SK-N-SH (cell line): ENCODE results near the gene PVRIG. TPM values are rescaled to one million over a fixed set of nuclear protein-coding genes. Genes with fewer than 3 reads are reported as not detected.

ENCODE experiments used
- CTCF ChIA-PET: fragments of 300-600, 350-600 bp; formaldehyde crosslinking; extraction: SDS; loops from one replicate; lab custom pipeline; 2021; lab: Yijun Ruan, JAX
- POLR2A ChIA-PET: fragments of 350-600 bp; sonication (Branson Sonifier 250); formaldehyde crosslinking; extraction: SDS; loops from one replicate; lab custom pipeline; 2020; ENCODE audit warnings: antibody characterized with exemption, inconsistent platforms; lab: Yijun Ruan, JAX
- DNase-seq: peaks from one replicate; pipeline ENCODE4 v3.0.0; 2012
- H2AFZ ChIP-seq: fragments of 200-600 bp; sonication (generic); 2 replicates; pipeline ENCODE4 v1.8.1; 2016; ENCODE audit warnings: antibody characterized with exemption, mild to moderate bottlenecking, low read depth
- H3F3A ChIP-seq: fragments of 200-600 bp; sonication (generic); replicated peaks from 2 replicates; pipeline ENCODE3; 2016; ENCODE audit warnings: antibody characterized with exemption, mild to moderate bottlenecking; ENCODE audit not compliant: insufficient read depth
- H3K27ac ChIP-seq, 2 experiments: fragments of 200-500 bp in 1 of 2; fragments of 200-600 bp in 1 of 2; sonication (Bioruptor generic) in 1 of 2; sonication (generic), shearing (Covaris generic) in 1 of 2; 2 replicates each; pipeline versions ENCODE4 v1.5.1 to v1.6.1; 2014 to 2016; ENCODE audit warnings: low read depth in 2 of 2, inconsistent platforms in 1 of 2, low read length in 1 of 2, mild to moderate bottlenecking in 1 of 2, mixed read lengths in 1 of 2
- H3K27me3 ChIP-seq: fragments of 200-600 bp; sonication (generic), shearing (Covaris generic); 2 replicates; pipeline ENCODE4 v1.6.1; 2016; ENCODE audit warnings: mixed run types; ENCODE audit not compliant: insufficient read depth
- H3K36me3 ChIP-seq, 2 experiments: fragments of 200-500 bp in 1 of 2; fragments of 200-600 bp in 1 of 2; sonication (Bioruptor generic) in 1 of 2; sonication (generic) in 1 of 2; replicated peaks in 1 of 2; 2 replicates each; pipeline versions ENCODE3 to v1.5.1; 2014 to 2016; ENCODE audit warnings: low read length in 1 of 2, mild to moderate bottlenecking in 1 of 2; ENCODE audit not compliant: insufficient read depth in 2 of 2, control insufficient read depth in 1 of 2
- H3K4me1 ChIP-seq, 2 experiments: fragments of 200-500 bp in 1 of 2; fragments of 200-600 bp in 1 of 2; sonication (Bioruptor generic) in 1 of 2; sonication (generic), shearing (Covaris generic) in 1 of 2; 2 replicates each; pipeline versions ENCODE4 v1.5.1 to v1.6.1; 2014 to 2016; ENCODE audit warnings: low read depth in 1 of 2, low read length in 1 of 2, mixed run types in 1 of 2; ENCODE audit not compliant: insufficient read depth in 2 of 2, control insufficient read depth in 1 of 2
- H3K4me2 ChIP-seq: fragments of 200-600 bp; sonication (generic), shearing (Covaris generic); 2 replicates; pipeline ENCODE4 v1.6.1; 2017; ENCODE audit warnings: mixed run types
- H3K4me3 ChIP-seq, 2 experiments: fragments of 200-500 bp in 1 of 2; fragments of 200-600 bp in 1 of 2; sonication (Bioruptor generic) in 1 of 2; sonication (generic), shearing (Covaris generic) in 1 of 2; 2 replicates each; pipeline versions ENCODE4 v1.5.1 to v1.8.1; 2014 to 2016; ENCODE audit warnings: low read depth in 2 of 2, inconsistent platforms in 1 of 2, low read length in 1 of 2, mild to moderate bottlenecking in 1 of 2, mixed read lengths in 1 of 2, moderate library complexity in 1 of 2
- H3K79me2 ChIP-seq: fragments of 200-600 bp; sonication (generic); 2 replicates; pipeline ENCODE4 v1.8.1; 2017; ENCODE audit warnings: mild to moderate bottlenecking; ENCODE audit not compliant: insufficient read depth
- H3K9ac ChIP-seq: fragments of 200-600 bp; sonication (generic); 2 replicates; pipeline ENCODE4 v1.6.1; 2017; ENCODE audit warnings: mixed run types
- H3K9me2 ChIP-seq: fragments of 200-600 bp; sonication (generic); 2 replicates; pipeline ENCODE4 v1.6.1; 2017; ENCODE audit warnings: mixed run types
- H3K9me3 ChIP-seq: fragments of 200-600 bp; sonication (generic); 2 replicates; pipeline ENCODE4 v1.6.1; 2017; ENCODE audit warnings: mixed run types, mild to moderate bottlenecking, moderate library complexity
- H4K20me1 ChIP-seq: fragments of 200-600 bp; sonication (generic); 2 replicates; pipeline ENCODE4 v1.6.1; 2017; ENCODE audit warnings: mild to moderate bottlenecking, mixed run types; ENCODE audit not compliant: insufficient read depth
- CHD2 ChIP-seq: fragments of 150-350 bp; IDR thresholded peaks from 2 replicates; pipeline ENCODE4 v1.6.1; 2018; ENCODE audit warnings: low read length; ENCODE audit not compliant: partially characterized antibody
- ELF1 ChIP-seq: IDR thresholded peaks from 2 replicates; pipeline ENCODE4 v1.4.0; 2012
- EP300 ChIP-seq, 2 experiments: IDR thresholded peaks; 2 replicates each; pipeline versions ENCODE4 v1.4.0 to v1.6.1; 2012; ENCODE audit warnings: borderline replicate concordance in 1 of 2, low read depth in 1 of 2, low read length in 1 of 2
- EZH2phosphoT487 ChIP-seq: fragments of 200-600 bp; sonication (generic); IDR thresholded peaks from 2 replicates; pipeline ENCODE4 v1.6.1; 2017; ENCODE audit warnings: low read depth, mixed run types, mild to moderate bottlenecking, antibody characterized with exemption, moderate library complexity, borderline replicate concordance
- FOSL2 ChIP-seq: IDR thresholded peaks from 2 replicates; pipeline ENCODE4 v1.4.0; 2012; ENCODE audit warnings: low read depth, mild to moderate bottlenecking, moderate library complexity, borderline replicate concordance
- FOXJ3 ChIP-seq: sonication (generic); formaldehyde crosslinking; IDR thresholded peaks from 2 replicates; pipeline ENCODE4 v1.5.1; 2020; ENCODE audit warnings: mild to moderate bottlenecking, missing genetic modification reagents
- FOXM1 ChIP-seq: IDR thresholded peaks from 2 replicates; pipeline ENCODE4 v1.4.0; 2012; ENCODE audit warnings: low read depth, mild to moderate bottlenecking
- GATA2 ChIP-seq: sonication (generic); formaldehyde crosslinking; IDR thresholded peaks from 2 replicates; pipeline ENCODE4 v1.5.0; 2020; ENCODE audit warnings: mild to moderate bottlenecking, missing genetic modification reagents
- IRF3 ChIP-seq: fragments of 150-350 bp; IDR thresholded peaks from 2 replicates; pipeline ENCODE4 v1.6.1; 2016; ENCODE audit warnings: mild to moderate bottlenecking, low read depth, low read length
- JUND ChIP-seq: IDR thresholded peaks from 2 replicates; pipeline ENCODE4 v1.4.0; 2012
- MAX ChIP-seq: IDR thresholded peaks from 2 replicates; pipeline ENCODE4 v1.4.0; 2012; ENCODE audit warnings: low read depth
- MXI1 ChIP-seq: IDR thresholded peaks from 2 replicates; pipeline ENCODE4 v1.6.1; 2012; ENCODE audit warnings: mild to moderate bottlenecking, low read depth, low read length, improper control_type of control experiment
- NRF1 ChIP-seq: IDR thresholded peaks from 2 replicates; pipeline ENCODE4 v1.6.1; 2012; ENCODE audit warnings: low read depth, mild to moderate bottlenecking, low read length
- PBX3 ChIP-seq: IDR thresholded peaks from 2 replicates; pipeline ENCODE4; 2012
- RXRA ChIP-seq: IDR thresholded peaks from 2 replicates; pipeline ENCODE4 v1.4.0; 2012; ENCODE audit warnings: low read depth, mild to moderate bottlenecking, borderline replicate concordance
- SIN3A ChIP-seq: IDR thresholded peaks from 2 replicates; pipeline ENCODE4 v1.6.1; 2012; ENCODE audit warnings: low read depth, mild to moderate bottlenecking, low read length, moderate library complexity, borderline replicate concordance
- SMC3 ChIP-seq: IDR thresholded peaks from 2 replicates; pipeline ENCODE4 v1.6.1; 2012; ENCODE audit warnings: low read depth, low read length, improper control_type of control experiment
- TAF1 ChIP-seq: IDR thresholded peaks from 2 replicates; pipeline ENCODE4 v1.6.1; 2012; ENCODE audit warnings: low read depth, mild to moderate bottlenecking, low read length, moderate library complexity, borderline replicate concordance
- TCF12 ChIP-seq: IDR thresholded peaks from 2 replicates; pipeline ENCODE4 v1.4.0; 2012
- TEAD4 ChIP-seq: IDR thresholded peaks from 2 replicates; pipeline ENCODE4 v1.4.0; 2012; ENCODE audit warnings: mild to moderate bottlenecking, borderline replicate concordance; ENCODE audit not compliant: insufficient read depth
- USF1 ChIP-seq: IDR thresholded peaks from 2 replicates; pipeline ENCODE4 v1.4.0; 2012; ENCODE audit warnings: low read depth, borderline replicate concordance
- USF2 ChIP-seq: fragments of 150-350 bp; IDR thresholded peaks from 2 replicates; pipeline ENCODE4 v1.6.1; 2017; ENCODE audit warnings: antibody characterized with exemption, low read length, low read depth, borderline replicate concordance
- YY1 ChIP-seq: IDR thresholded peaks from 2 replicates; pipeline ENCODE4 v1.4.0; 2012; ENCODE audit warnings: low read depth, mild to moderate bottlenecking
- WGBS: methylation state at CpG from one replicate; pipeline ENCODE4 v1.1.6; 2017; ENCODE audit warnings: low lambda C conversion rate; 5-methylcytosine and 5-hydroxymethylcytosine counted together
- polyA plus RNA-seq, 3 experiments: library from polyadenylated mRNA; depleted of rRNA; stranded (reverse); fragments of >200 nt; gene quantifications; 2 replicates each; pipeline ENCODE4 v1.2.3, GENCODE V29; 2012

The PVRIG gene
- polyA plus RNA-seq, 1 of the 3 experiments (the other 2 are of a cell fraction) = not detected

GRCh38 chr7:100171840-100172239 is 47.9 kb upstream of the PVRIG start (continued):
- TF ChIP-seq USF2 = no peak
- TF ChIP-seq TCF12 = no peak
- no peak for TF ChIP-seq CHD2
- TF ChIP-seq FOSL2 = no peak
- TF ChIP-seq ELF1 = no peak
- no peak for TF ChIP-seq EZH2phosphoT487
- no peak for TF ChIP-seq MAX
- TF ChIP-seq SMC3 = no peak
- TF ChIP-seq FOXJ3 (CRISPR knock-in tag) = no peak
- no peak for TF ChIP-seq YY1

- Histone ChIP-seq H3K9ac (no peak overlapping the region), H3K36me3 (peaks cover 6 to 21% of the 10 kb centered on the region in 2 experiments), H3K27me3 (no peaks in the 10 kb centered on the region), H2AFZ (no peak overlapping the region), H3K9me3 (no peaks in the 10 kb centered on the region), H3K9me2 (no peaks in the 10 kb centered on the region), H3K27ac (no peak overlapping the region), H3K79me2 (peaks cover 15% of the 10 kb centered on the region), H3K4me3 (no peak overlapping the region), H3F3A (peaks cover 14% of the 10 kb centered on the region), H3K4me2 (no peak overlapping the region), H4K20me1 (no peaks in the 10 kb centered on the region), H3K4me1 (peaks cover 0 to 16% of the 10 kb centered on the region in 2 experiments; a peak in 1 of 4 replicates)
- TF ChIP-seq TAF1 (no peak), SIN3A (no peak), FOXJ3 (CRISPR knock-in tag) (no peak), EP300 (IDR thresholded peaks at IDR 0.05; ENCODE audit: borderline replicate concordance in 1 of 2, low read depth in 1 of 2, low read length in 1 of 2) (no peak), NRF1 (no peak), GATA2 (no peak), PBX3 (no peak), RXRA (no peak), YY1 (no peak), IRF3 (no peak), ELF1 (no peak), MXI1 (no peak), USF2 (no peak), EZH2phosphoT487 (no peak), USF1 (no peak), FOXM1 (no peak), TEAD4 (no peak), FOSL2 (no peak), JUND (no peak)
- peak; percentile 24 for DNase-seq
- POLR2A ChIA-PET = no interaction called here
- CTCF ChIA-PET = interaction anchor here (2.7 kb wide), 1 partner anchor 43 kb away, joined by 11 read pairs; no protein-coding TSS in a partner anchor
- 91% methylated on average over 10 of the region's 11 CpGs for WGBS
Observed at GRCh38 chr7:100173806-100174495, 45.8 kb upstream of the PVRIG start.
